ENCODE results near the gene HMGN4.

HMGN4 gene

DNA sequence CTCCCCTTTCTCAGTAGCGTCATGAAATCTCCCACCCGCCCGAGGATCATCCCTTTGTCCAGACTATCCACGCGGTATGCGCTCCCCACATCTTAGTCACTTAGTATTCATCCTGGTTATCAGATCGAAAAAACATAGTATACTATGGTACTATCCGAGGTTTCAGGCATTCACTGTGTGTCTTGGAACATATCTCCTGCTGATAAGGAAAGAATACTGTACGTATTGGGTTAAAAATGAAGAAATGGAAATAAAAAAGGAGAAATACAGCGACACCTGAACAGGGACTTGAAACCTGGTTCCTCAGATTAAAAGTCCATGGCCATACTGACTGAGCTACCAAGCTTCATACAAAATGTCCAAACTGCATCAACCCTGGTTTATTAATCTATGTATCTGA lies 14.0 kb downstream of the HMGN4 start:
- DNase-seq (ENCODE audit: low read depth): no peak

GRCh38 chr6:26552640-26553188 lies 14.5 kb downstream of the HMGN4 start:
- no peak for DNase-seq (ENCODE audit: low read depth)

DNA sequence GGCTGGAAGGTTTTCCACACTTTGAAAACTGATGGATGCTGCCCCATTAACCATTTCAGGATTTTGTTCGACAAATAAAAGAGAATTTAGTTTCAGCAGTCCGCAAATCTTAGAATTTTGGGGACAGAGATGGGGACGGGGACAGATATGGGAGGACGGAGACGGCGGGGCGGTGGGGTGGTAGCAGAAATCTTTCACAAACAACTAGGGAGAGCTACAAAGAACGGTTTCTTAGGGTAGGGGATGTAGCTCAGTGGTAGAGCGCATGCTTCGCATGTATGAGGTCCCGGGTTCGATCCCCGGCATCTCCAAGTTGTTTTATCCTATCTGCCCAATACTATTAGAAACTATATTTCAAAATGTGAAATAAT lies 15.1 kb downstream of the HMGN4 start:
- DNase-seq (ENCODE audit: low read depth): peak; percentile 66

GRCh38 chr6:26553635-26554446 lies 15.7 kb downstream of the HMGN4 start:
- peak; percentile 63 for DNase-seq (ENCODE audit: low read depth)

- DNase-seq (ENCODE audit: low read depth): no peak
Measured at GRCh38 chr6:26554447-26554696, 16.2 kb downstream of the HMGN4 start.

- DNase-seq (ENCODE audit: low read depth): no peak
Measured at GRCh38 chr6:26554697-26555504, 16.7 kb downstream of the HMGN4 start.

DNA sequence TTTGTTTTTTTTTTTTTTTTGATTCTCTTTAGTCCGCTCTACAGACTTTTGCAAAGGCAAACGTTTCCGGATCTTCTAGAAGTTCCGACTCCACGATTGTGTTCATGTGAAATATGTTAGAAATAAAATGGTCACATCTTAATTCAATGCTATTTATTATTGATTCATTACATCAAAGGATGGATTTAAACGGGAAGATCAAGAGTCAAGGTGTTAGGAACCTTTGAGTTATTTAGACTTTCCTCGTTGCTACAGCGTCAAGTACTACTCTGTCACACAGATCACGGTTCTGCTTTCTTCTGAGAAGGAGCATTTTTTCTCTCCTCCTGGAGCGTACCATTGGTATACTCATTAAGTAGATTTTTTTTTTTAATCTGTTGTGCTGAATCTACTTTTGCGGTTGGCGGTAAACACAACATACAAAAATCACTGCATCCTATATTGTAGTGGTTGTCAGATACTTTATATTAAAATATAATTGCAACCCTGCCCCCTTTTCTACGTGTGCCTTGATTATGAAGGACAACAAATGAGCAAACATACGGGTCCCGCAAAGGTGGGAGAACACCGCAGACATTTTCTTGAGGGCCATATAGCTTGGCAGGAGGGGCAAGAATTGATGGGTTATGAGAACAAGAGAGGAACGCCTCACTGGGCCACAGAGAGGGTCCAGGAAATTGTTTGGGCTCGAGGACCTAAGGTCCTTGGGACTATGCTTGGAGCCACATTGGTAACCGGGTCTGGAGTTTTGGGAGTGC lies 17.5 kb downstream of the HMGN4 start:
- no peak for DNase-seq (ENCODE audit: low read depth)

GRCh38 chr6:26556263-26557070 lies 18.3 kb downstream of the HMGN4 start:
- no peak for DNase-seq (ENCODE audit: low read depth)

- no peak for DNase-seq (ENCODE audit: low read depth)
Measured at GRCh38 chr6:26561533-26562466, 23.6 kb downstream of the HMGN4 start.

GRCh38 chr6:26563488-26563887 lies 25.3 kb downstream of the HMGN4 start:
- DNase-seq (ENCODE audit: low read depth): no peak

DNA sequence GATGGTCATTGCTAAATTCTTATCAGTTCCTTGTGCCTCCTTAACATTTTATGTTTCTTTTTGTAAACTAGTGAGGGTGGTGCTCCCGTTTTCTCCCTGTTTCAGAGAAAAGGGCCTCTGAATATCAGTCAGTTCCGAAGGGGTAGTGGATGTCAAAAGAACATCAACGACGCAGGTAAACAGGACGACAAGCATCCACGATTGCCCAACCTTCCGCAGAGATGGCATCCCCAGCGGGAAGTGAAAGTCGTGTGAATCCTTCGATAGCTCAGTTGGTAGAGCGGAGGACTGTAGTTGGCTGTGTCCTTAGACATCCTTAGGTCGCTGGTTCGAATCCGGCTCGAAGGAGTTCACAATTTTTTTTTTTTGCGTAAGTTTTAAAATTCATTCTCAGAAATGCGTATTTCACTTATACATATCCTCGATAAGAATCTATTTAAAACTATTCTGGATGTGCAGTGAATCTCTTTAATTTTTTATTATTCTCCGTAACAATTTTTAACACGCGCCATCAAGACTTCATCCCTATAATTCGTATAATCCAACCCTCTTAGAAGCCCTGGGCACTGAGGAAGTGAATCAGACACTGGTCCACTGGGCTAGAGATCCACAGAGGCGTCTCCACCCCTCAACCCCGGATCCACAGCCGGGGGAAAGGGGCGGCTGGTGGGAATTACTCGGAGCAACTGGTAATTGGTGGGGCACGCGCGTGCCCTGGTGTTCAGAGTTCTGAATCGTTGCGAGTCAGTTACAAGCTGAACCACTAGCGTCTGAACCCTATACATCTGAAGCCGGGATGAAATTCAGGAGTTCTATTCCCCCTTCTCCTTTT lies 30.7 kb downstream of the HMGN4 start:
- peak; percentile 99 for DNase-seq (ENCODE audit: low read depth)

DNA sequence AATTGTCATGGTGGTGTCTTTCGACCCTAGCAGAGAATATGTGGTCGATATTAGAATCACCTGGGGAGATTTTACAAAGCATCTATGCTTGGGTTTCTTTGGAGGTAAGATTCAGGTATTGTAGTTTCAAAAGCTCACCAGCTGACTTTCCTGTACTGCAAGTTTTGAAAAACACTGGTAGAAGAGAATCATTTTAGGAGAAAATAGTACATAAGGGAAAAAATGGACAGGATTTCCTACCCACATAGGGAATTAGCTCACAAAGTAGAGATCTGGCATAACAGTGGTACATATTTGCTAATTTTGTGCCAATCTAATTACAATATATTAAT lies 31.2 kb downstream of the HMGN4 start:
- no peak for DNase-seq (ENCODE audit: low read depth)

DNA sequence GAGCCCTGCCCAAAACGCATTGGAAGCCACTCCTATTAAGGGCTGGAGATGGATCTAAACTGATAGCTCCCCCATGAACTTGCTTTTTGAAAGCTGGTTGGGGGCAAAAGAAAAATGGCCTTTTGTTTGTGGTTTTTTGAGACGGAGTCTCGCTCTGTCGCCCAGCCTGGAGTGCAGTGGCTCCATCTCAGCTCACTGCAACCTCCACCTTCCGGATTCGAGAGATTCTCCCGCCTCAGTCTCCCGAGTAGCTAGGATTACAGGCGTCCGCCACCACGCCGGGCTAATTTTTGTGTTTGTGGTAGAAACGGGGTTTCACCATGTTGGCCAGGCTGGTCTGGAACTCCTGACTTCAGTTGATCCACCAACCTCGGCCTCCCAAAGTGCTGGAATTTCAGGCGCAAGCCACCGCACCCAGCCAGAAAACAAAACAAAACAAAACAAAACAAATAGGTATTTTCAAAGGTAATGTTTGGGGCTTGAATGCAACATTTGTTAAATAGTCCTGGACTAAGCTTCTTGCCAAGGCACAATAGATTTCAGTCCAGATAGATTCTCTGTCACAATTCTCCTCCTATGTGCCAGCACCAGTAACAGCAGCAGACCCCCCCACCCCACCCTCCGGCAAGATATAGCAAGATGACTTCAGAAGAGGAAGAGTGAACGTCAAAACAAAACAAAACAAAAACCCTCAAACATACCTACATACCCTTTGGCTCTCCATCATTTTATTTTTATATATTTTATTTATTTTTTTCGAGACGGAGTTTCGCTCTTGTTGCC lies 32.1 kb downstream of the HMGN4 start:
- no peak for DNase-seq (ENCODE audit: low read depth)

DNA sequence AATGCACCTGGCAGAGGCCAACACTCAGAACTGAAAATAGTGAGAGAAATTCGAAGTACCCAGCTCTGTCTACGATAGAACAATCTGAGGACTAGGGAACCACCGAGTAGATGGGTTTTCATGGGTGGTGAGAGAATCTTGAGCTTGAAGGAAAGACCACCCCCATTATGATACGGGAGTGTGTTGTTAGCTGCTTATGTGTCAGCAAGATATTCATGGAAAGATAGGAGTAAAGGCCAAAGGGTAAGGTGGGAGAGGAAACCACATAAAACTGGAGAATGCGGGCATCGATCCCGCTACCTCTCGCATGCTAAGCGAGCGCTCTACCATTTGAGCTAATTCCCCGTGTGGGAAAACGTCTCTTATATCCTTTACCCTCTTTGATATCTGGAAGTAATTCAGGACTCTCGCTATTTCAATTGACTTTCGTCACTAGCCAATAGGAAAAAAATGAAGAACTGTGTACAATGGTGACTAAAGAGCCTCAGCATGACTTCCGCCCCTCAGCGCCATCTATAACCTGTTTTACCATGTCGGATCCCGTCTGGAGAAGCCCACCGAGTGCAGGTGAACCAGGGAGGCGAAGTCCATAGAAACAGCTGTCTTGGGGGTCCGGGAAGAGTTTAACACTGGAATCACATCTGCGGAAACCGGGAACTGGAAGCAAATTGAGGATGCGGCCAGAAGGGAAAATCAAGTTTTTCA lies 33.6 kb downstream of the HMGN4 start:
- no peak for DNase-seq (ENCODE audit: low read depth)

- DNase-seq (ENCODE audit: low read depth): no peak
Measured at GRCh38 chr6:26575494-26575939, 37.4 kb downstream of the HMGN4 start.

DNA sequence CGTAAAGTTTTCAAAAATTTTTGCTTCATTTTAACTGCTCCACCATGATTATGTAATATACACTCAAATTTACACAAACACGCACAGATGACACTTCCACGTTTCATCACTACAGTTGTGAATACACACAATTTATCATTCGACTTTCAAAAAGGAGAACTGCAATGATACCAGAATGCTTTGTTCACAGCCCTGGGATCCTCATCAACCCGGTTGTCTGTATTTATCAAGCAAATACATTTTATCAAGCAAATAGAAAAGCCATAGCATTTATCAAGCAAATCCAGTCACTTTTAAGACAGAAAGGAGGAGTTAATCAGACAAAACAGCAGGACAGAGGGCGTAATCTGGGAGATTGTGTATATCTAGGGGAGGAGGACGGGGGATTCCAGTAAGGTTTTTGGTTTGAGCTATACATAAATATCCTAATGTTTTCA lies 38.3 kb downstream of the HMGN4 start:
- DNase-seq (ENCODE audit: low read depth): no peak

DNA sequence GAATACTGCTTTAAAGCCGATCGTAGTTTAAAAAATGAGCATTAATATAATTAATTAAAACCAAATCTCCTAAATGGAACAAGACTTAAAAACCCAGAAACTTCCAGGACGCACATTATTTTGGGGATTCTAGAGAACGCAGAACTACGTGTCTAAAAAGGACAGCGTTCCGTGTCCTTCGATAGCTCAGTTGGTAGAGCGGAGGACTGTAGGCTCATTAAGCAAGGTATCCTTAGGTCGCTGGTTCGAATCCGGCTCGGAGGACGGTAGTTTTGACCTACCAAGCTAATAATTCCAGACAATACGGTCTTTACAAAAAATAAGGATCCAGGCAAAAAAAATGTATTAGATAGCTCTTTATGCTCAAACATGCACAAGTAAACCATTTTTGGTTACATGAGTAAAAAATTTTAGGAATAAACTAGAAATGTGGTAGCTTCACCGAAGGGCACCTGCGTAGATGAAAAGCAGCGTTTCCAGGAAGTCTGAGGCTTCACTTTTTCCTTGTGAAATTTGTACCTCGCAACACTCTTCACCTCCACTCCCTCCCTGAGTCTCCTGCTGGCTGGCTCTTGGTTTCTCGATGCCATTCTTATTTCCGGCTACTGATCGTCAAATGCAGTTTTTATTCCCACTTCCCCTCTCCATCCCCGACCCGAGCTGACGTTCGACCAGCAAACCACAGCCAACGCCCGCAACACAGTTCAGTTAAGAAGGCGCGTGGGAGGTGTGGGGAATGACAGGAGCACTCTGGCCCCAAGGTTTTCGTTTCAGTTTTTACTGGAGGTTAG lies 39.0 kb downstream of the HMGN4 start:
- DNase-seq (ENCODE audit: low read depth): no peak

DNA sequence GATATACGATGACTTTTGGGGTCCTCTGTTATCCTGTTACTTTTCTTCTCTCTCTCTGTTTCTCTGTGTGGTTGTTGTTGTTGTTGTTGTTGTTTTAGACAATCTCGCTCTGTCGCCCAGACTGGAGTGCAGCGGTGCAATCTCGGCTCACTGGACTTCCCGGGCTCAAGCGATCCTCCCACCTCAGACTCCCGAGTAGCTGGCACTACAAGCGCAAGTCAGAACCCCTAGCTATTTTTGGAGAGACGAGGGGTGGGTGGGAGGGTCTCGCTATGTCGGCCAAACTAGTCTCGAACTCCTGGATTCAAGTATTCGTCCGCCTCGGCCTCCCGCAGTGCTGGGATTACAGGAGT lies 39.5 kb downstream of the HMGN4 start:
- no peak for DNase-seq (ENCODE audit: low read depth)
